Transverse colon (tissue), 4 donors: ENCODE data around the gene CFAP46. TPM values are rescaled to one million over a fixed set of nuclear protein-coding genes. Genes with fewer than 3 reads are reported as not detected.
"Not testable (repeated sequence)": the region's sequence is repeated elsewhere in the genome, so short reads cannot be mapped to it uniquely, and the experiment has no call there.

Experiments
- DNase-seq: peaks from one replicate; pipeline ENCODE4 v3.0.0-alpha.2; 2019
- H3K27ac ChIP-seq, 4 donors: fragments of 200-600 bp; sonication (generic); 2 replicates each; pipeline ENCODE4 v1.5.1; 2016 to 2018; ENCODE audit warnings: inconsistent platforms in 4 of 4
- H3K27me3 ChIP-seq: fragments of 200-600 bp; sonication (generic); 2 replicates; pipeline ENCODE4 v1.5.1; 2017; ENCODE audit warnings: inconsistent platforms
- H3K36me3 ChIP-seq, 4 donors: fragments of 200-600 bp; sonication (generic); 2 replicates each; pipeline ENCODE4 v1.5.1; 2017 to 2019; ENCODE audit warnings: inconsistent platforms in 4 of 4
- H3K4me1 ChIP-seq, 4 donors: fragments of 200-600 bp; sonication (generic); 2 replicates each; pipeline ENCODE4 v1.5.1; 2017 to 2020; ENCODE audit warnings: inconsistent platforms in 4 of 4
- H3K4me3 ChIP-seq, 4 donors: fragments of 200-600 bp; sonication (generic); 1 replicate in 1 of 4; 2 replicates in 3 of 4; pipeline versions ENCODE4 v1.5.1 to v1.6.1; 2017 to 2019; ENCODE audit warnings: inconsistent platforms in 4 of 4
- H3K9me3 ChIP-seq, 2 donors: fragments of 200-600 bp; sonication (generic); 2 replicates each; pipeline ENCODE4 v1.5.1; 2017 to 2019; ENCODE audit warnings: inconsistent platforms in 2 of 2
- EP300 ChIP-seq: sonication (generic); formaldehyde crosslinking; IDR thresholded peaks from one replicate; pipeline ENCODE4 v1.6.1; 2017; ENCODE audit warnings: antibody characterized with exemption, low read depth
- POLR2A ChIP-seq: fragments of 450-650 bp; IDR thresholded peaks from one replicate; pipeline ENCODE4 v1.6.1; 2016; ENCODE audit warnings: antibody characterized with exemption, mild to moderate bottlenecking, moderate library complexity
- POLR2AphosphoS5 ChIP-seq, 3 donors: sonication (generic); formaldehyde crosslinking; IDR thresholded peaks; one replicate each; pipeline ENCODE4 v1.6.1; 2016; ENCODE audit warnings: antibody characterized with exemption in 3 of 3
- WGBS, 2 donors: methylation state at CpG; one replicate each; pipeline ENCODE4 v1.1.5; 2018; ENCODE audit warnings: low coverage in 1 of 2; 5-methylcytosine and 5-hydroxymethylcytosine counted together
- in situ Hi-C, 4 donors: fragments of 200-750 bp; cut with MboI; loops; one replicate each; pipeline versions ENCODE4 v1.15.0 to v1.15.1; 2017; ENCODE audit warnings: low sequenced_read_pairs in 3 of 4, low pct_ligation_motif_present in 1 of 4, low pct_unique_long_range_greater_than_20kb in 1 of 4
- intact Hi-C: fragments of 100-400 bp; cut with DNase I; formaldehyde crosslinking; loops from one replicate; pipeline ENCODE4 v1.15.1; 2023; ENCODE audit warnings: low total_unique reads
- total RNA-seq, 4 donors: library from RNA; depleted of rRNA; stranded (reverse); fragments of >200 nt; gene quantifications; one replicate each; pipeline ENCODE4 v1.1.0, GENCODE V29; 2016
- TF ChIP-seq, protein P1 (sequence below), 5 experiments: fragments of 200-600 bp in 3 of 5; fragments of 450-650 bp in 2 of 5; sonication (generic) in 3 of 5; IDR thresholded peaks; 1 replicate in 2 of 5; 2 replicates in 3 of 5; pipeline ENCODE4 v1.5.1; 2016 to 2017; ENCODE audit warnings: antibody characterized with exemption in 5 of 5, inconsistent platforms in 3 of 5, mild to moderate bottlenecking in 2 of 5, moderate library complexity in 1 of 5

The CFAP46 gene
- total RNA-seq, 4 donors from 2014 or later: not detected

DNA sequence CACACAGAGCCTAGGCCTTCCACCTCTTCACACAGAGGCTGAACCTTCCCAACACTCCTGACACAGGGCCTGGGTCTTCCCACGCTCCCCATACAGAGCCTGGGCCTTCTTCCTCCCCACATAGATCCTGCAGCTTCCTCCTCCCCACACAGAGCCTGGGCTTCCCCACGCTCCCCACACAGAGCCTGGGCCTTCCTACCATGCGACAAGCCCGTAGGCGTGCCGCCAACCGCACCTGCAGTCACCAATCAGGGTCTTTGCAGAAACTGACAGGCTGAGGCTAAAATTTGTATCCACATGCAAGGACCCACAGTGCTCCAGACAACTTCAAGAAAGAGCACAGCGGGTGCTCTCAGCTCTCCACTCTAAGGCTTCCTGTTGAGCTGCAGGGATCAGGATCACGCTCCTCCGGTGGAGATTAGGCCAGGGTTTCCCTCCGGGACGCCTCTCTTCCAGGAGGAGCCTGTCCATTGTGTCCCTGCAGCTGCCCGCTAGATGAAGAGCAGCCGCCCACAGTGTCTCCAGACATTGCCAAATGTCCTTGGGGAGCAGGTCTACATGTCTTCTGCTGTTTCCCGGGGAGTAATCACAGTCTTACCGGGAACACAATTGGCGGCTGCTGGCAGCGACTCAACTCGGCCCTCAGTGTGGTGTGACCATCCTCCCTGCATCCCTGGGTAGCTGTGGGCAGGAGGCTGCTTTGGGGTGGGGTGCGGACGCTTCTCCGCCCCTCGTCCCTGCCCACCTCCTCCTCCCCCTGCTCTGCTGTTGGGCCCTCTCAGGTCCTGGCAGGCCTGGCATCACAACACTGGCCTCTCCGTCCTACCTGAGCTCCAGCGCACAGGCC lies 9.7 kb downstream of the CFAP46 start:
- WGBS, 2 donors: 80 to 89% methylated on average over 2 to 25 of the region's 25 CpGs
- Histone ChIP-seq H3K27me3 (no peaks in the 10 kb centered on the region), H3K27ac (no peak overlapping the region), H3K36me3 (no peaks in the 10 kb centered on the region), H3K9me3 (no peaks in the 10 kb centered on the region), H3K4me3 (no peak overlapping the region), H3K4me1 (no peaks in the 10 kb centered on the region)
- DNase-seq: no peak
- in situ Hi-C loops: loop anchor here in 2 of 4 donors (25.0 kb wide), 1 partner anchor 180 kb away; no protein-coding TSS in a partner anchor
- intact Hi-C loops: no loop called here
- TF ChIP-seq, protein P1, sequence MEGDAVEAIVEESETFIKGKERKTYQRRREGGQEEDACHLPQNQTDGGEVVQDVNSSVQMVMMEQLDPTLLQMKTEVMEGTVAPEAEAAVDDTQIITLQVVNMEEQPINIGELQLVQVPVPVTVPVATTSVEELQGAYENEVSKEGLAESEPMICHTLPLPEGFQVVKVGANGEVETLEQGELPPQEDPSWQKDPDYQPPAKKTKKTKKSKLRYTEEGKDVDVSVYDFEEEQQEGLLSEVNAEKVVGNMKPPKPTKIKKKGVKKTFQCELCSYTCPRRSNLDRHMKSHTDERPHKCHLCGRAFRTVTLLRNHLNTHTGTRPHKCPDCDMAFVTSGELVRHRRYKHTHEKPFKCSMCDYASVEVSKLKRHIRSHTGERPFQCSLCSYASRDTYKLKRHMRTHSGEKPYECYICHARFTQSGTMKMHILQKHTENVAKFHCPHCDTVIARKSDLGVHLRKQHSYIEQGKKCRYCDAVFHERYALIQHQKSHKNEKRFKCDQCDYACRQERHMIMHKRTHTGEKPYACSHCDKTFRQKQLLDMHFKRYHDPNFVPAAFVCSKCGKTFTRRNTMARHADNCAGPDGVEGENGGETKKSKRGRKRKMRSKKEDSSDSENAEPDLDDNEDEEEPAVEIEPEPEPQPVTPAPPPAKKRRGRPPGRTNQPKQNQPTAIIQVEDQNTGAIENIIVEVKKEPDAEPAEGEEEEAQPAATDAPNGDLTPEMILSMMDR (IDR thresholded peaks at IDR 0.05): no peak
- TF ChIP-seq POLR2AphosphoS5 (IDR thresholded peaks at IDR 0.05) (no peak), POLR2A (no peak), EP300 (no peak)

DNA sequence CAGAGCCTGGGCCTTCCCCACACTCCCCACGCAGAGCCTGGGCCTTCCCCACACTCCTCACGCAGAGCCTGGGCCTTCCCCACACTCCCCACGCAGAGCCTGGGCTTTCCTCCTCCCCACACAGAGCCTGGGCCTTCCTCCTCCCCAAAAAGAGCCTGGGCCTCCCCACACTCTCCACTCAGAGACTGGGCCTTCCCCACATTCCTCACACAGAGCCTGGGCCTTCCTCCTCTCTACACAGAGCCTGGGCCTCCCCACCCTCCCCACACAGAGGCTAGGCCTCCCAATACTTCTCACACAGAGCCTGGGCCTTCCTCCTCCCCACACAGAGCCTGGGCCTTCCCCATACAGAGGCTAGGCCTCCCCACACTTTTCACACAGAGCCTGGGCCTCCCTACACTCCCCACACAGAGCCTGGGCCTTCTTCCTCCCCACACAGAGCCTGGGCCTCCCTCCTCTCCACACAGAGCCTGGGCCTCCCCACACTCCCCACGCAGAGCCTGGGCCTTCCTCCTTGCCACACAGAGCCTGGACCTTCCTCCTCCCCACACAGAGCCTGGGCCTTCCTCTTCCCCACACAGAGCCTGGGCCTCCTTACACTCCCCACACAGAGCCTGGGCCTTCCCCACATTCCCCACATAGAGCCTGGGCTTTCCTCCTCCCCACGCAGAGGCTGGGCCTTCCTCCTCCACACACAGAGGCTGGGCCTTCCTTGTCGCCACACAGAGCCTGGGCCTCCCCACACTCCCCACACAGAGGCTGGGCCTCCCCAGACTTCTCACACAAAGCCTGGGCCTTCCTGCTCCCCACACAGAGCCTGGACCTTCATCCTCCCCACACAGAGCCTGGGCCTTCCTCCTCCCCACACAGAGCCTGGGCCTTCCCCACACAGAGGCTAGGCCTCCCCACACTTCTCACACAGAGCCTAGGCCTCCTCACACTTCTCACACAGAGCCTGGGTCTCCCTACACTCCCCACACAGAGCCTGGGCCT lies 10.8 kb downstream of the CFAP46 start:
- intact Hi-C loops, H3K36me3 ChIP-seq, H3K4me3 ChIP-seq, H3K27ac ChIP-seq, H3K9me3 ChIP-seq, H3K27me3 ChIP-seq, DNase-seq, H3K4me1 ChIP-seq: not testable (repeated sequence)
- in situ Hi-C loops: loop anchor here in 2 of 4 donors (25.0 kb wide), 1 partner anchor 181 kb away; no protein-coding TSS in a partner anchor
- 64% methylated on average over 6 of the region's 6 CpGs; no CpG with 5 or more reads in 1 of the 2 donors for WGBS, 2 donors

DNA sequence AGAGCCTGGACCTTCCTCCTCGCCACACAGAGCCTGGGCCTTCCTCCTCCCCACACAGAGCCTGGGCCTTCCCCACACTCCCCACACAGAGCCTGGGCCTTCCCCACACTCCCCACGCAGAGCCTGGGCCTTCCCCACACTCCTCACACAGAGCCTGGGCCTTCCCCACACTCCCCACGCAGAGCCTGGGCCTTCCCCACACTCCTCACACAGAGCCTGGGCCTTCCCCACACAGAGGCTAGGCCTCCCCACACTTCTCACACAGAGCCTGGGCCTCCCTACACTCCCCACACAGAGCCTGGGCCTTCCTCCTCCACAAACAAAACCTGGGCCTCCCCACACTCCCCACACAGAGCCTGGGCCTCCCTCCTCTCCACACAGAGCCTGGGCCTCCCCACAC lies 11.7 kb downstream of the CFAP46 start:
- H3K27me3 ChIP-seq, H3K4me1 ChIP-seq, intact Hi-C loops, H3K36me3 ChIP-seq, H3K4me3 ChIP-seq, H3K9me3 ChIP-seq, DNase-seq, H3K27ac ChIP-seq: not testable (repeated sequence)
- in situ Hi-C loops: loop anchor here in 2 of 4 donors (25.0 kb wide), 1 partner anchor 182 kb away; no protein-coding TSS in a partner anchor
- WGBS, 2 donors: 33% methylated on average over 1 of the region's 3 CpGs; no CpG with 5 or more reads in 1 of the 2 donors

DNA sequence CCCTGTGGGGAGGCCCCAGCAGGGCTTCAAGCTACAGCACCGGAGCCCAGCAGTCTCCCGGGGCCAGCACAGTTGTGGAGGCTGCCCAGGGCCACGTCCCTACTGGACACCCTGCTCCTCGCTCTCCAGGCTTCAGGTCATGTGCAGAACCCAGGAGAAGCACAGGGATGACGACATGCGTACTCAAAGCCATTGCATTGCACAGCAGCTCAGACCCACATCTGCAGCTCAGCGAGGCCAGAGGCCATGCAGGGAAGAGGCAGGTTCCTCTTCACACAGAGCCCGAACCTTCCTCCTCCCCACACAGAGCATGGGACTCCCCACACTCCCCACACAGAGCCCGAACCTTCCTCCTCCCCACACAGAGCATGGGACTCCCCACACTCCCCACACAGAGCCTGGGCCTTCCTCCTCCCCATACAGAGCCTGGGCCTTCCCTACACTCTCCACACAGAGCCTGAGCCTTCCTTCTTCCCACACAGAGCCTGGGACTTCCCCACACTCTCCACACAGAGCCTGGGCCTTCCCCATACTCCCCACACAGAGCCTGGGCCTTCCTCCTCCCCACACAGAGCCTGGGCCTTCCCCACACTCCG lies 12.3 kb downstream of the CFAP46 start:
- WGBS, 2 donors: 73 to 80% methylated on average over 2 to 10 of the region's 10 CpGs
- Histone ChIP-seq H3K9me3 (no peaks in the 10 kb centered on the region), H3K4me3 (no peak overlapping the region), H3K4me1 (no peaks in the 10 kb centered on the region), H3K36me3 (no peaks in the 10 kb centered on the region), H3K27ac (no peak overlapping the region), H3K27me3 (no peaks in the 10 kb centered on the region)
- intact Hi-C loops: no loop called here
- no peak for DNase-seq
- TF ChIP-seq POLR2AphosphoS5 (IDR thresholded peaks at IDR 0.05) (no peak), POLR2A (no peak), EP300 (no peak)
- TF ChIP-seq, protein P1 (IDR thresholded peaks at IDR 0.05): no peak
- in situ Hi-C loops: loop anchor here in 2 of 4 donors (25.0 kb wide), 1 partner anchor 182 kb away; no protein-coding TSS in a partner anchor
